A673 (cell line): ENCODE measurements around the gene CTAGE1. TPM values are rescaled to one million over a fixed set of nuclear protein-coding genes. Genes with fewer than 3 reads are reported as not detected.

Experiments used
- BruUV-seq: library from RNA; stranded (reverse); fragments of 400-500 nt; replicated peaks from 2 replicates; lab custom pipeline; 2021; lab: Mats Ljungman, UMichigan
- CTCF ChIA-PET: fragments of 300-600 bp; sonication (Branson Sonifier 250); formaldehyde crosslinking; loops from one replicate; lab custom pipeline; 2022; ENCODE audit warnings: antibody characterized with exemption; lab: Charles Lee
- POLR2A ChIA-PET: fragments of 300-600 bp; sonication (Branson Sonifier 250); formaldehyde crosslinking; loops from one replicate; lab custom pipeline; 2022; ENCODE audit warnings: antibody characterized with exemption; ENCODE audit not compliant: low non-redundant PET; lab: Charles Lee
- DNase-seq: peaks from one replicate; pipeline ENCODE4 v3.0.0-alpha.2; 2015; ENCODE audit warnings: low spot score
- H3K27ac ChIP-seq: fragments of 200-600 bp; sonication (generic); 2 replicates; pipeline ENCODE4 v1.5.1; 2016; ENCODE audit warnings: mixed run types, low read depth, mild to moderate bottlenecking, mixed read lengths, antibody characterized with exemption, low read length; ENCODE audit not compliant: poor library complexity, severe bottlenecking
- H3K27me3 ChIP-seq: fragments of 200-600 bp; sonication (generic); replicated peaks from 2 replicates; pipeline ENCODE4 v1.6.1; 2017; ENCODE audit warnings: mixed run types, low read depth, mild to moderate bottlenecking, mixed read lengths, antibody characterized with exemption, low read length; ENCODE audit not compliant: insufficient read depth, poor library complexity
- H3K36me3 ChIP-seq: fragments of 200-600 bp; sonication (generic); 2 replicates; pipeline ENCODE4 v1.6.1; 2016; ENCODE audit warnings: mixed run types, mild to moderate bottlenecking, mixed read lengths, antibody characterized with exemption, low read length; ENCODE audit not compliant: insufficient read depth, poor library complexity, severe bottlenecking
- H3K4me1 ChIP-seq: fragments of 200-600 bp; sonication (generic); 2 replicates; pipeline ENCODE4 v1.6.1; 2017; ENCODE audit warnings: mixed run types, mild to moderate bottlenecking, mixed read lengths, antibody characterized with exemption, low read length; ENCODE audit not compliant: insufficient read depth, poor library complexity, severe bottlenecking
- H3K4me3 ChIP-seq: fragments of 200-600 bp; sonication (generic); 2 replicates; pipeline ENCODE4 v1.5.1; 2016; ENCODE audit warnings: low read depth, mixed run types, mild to moderate bottlenecking, mixed read lengths, low read length; ENCODE audit not compliant: poor library complexity, severe bottlenecking
- H3K9me3 ChIP-seq: fragments of 200-600 bp; sonication (generic); 2 replicates; pipeline ENCODE4 v1.6.1; 2016; ENCODE audit warnings: mixed run types, low read depth, mild to moderate bottlenecking, mixed read lengths, antibody characterized with exemption, low read length; ENCODE audit not compliant: poor library complexity, severe bottlenecking
- CTCF ChIP-seq: fragments of 300-800, 200-600 bp; sonication (generic); conservative IDR thresholded peaks from 2 replicates; pipeline ENCODE4 v1.5.1; 2017; ENCODE audit warnings: low read depth, mild to moderate bottlenecking, antibody characterized with exemption, low read length, moderate library complexity, mixed read lengths
- EZH2 ChIP-seq: fragments of 200-600 bp; sonication (generic); IDR thresholded peaks from 2 replicates; pipeline ENCODE4 v1.6.1; 2017; ENCODE audit warnings: borderline replicate concordance, low read depth, mild to moderate bottlenecking, mixed read lengths, antibody characterized with exemption, low read length; ENCODE audit not compliant: poor library complexity, severe bottlenecking
- intact Hi-C: fragments of 100-400 bp; cut with micrococcal nuclease; formaldehyde crosslinking; loops from one replicate; pipeline ENCODE4 v1.10.0; 2022; ENCODE audit not compliant: unreplicated experiment
- total RNA-seq: library from RNA; stranded (reverse); gene quantifications from 2 replicates; pipeline ENCODE4 v1.2.3, GENCODE V29; 2021

CTAGE1 gene
- total RNA-seq, 1 experiment from 2014 or later = not detected

- no peak for DNase-seq
- CTCF ChIA-PET = no interaction called here
- H3K27me3 ChIP-seq = no peaks in the 10 kb centered on the region
- TF ChIP-seq CTCF (no peak), EZH2 (no peak)
- no peaks in the 10 kb centered on the region for H3K4me1 ChIP-seq
- no peak overlapping the region for H3K27ac ChIP-seq
- intact Hi-C loops = no loop called here
- POLR2A ChIA-PET = no interaction called here
- H3K36me3 ChIP-seq = no peaks in the 10 kb centered on the region
- no TSS peak for BruUV-seq
- peaks cover 4% of the 10 kb centered on the region for H3K9me3 ChIP-seq
- H3K4me3 ChIP-seq = no peak overlapping the region
These were observed 30.5 kb upstream of the CTAGE1 start for GRCh38 chr18:22448238-22448637.

- no peaks in the 10 kb centered on the region for H3K36me3 ChIP-seq
- ChIA-PET POLR2A (no interaction called here), CTCF (no interaction called here)
- no peaks in the 10 kb centered on the region for H3K27me3 ChIP-seq
- intact Hi-C loops = no loop called here
- TF ChIP-seq EZH2 (no peak), CTCF (no peak)
- BruUV-seq = no TSS peak
- no peaks in the 10 kb centered on the region for H3K4me1 ChIP-seq
- no peak for DNase-seq
- peaks cover 4% of the 10 kb centered on the region for H3K9me3 ChIP-seq
- no peak overlapping the region for H3K4me3 ChIP-seq
- no peak overlapping the region for H3K27ac ChIP-seq
These were observed 30.1 kb upstream of the CTAGE1 start for GRCh38 chr18:22447792-22448191.

- BruUV-seq = no TSS peak
- H3K9me3 ChIP-seq = peaks cover 4% of the 10 kb centered on the region
- DNase-seq = no peak
- no peaks in the 10 kb centered on the region for H3K4me1 ChIP-seq
- no peak overlapping the region for H3K27ac ChIP-seq
- POLR2A ChIA-PET = no interaction called here
- H3K36me3 ChIP-seq = no peaks in the 10 kb centered on the region
- no peaks in the 10 kb centered on the region for H3K27me3 ChIP-seq
- intact Hi-C loops = no loop called here
- CTCF ChIA-PET = no interaction called here
- TF ChIP-seq EZH2 = no peak
- no peak for TF ChIP-seq CTCF
- H3K4me3 ChIP-seq = no peak overlapping the region
These were observed 29.2 kb upstream of the CTAGE1 start for GRCh38 chr18:22446911-22447310.
